K562 (cell line): ENCODE measurements around the gene CRYM. TPM values are rescaled to one million over a fixed set of nuclear protein-coding genes. Genes with fewer than 3 reads are reported as not detected.

ENCODE experiments used
- CBX2 ChIP-seq: fragments of 200-600 bp; sonication (generic); IDR thresholded peaks from one replicate; pipeline ENCODE4 v1.6.1; 2012; ENCODE audit warnings: mild to moderate bottlenecking, low read length, inconsistent platforms; ENCODE audit not compliant: insufficient read depth, poor library complexity, severe bottlenecking
- CBX8 ChIP-seq: fragments of 200-600 bp; sonication (generic); IDR thresholded peaks from 2 replicates; pipeline ENCODE4 v1.6.1; 2012; ENCODE audit warnings: borderline replicate concordance, mixed run types, low read depth, mild to moderate bottlenecking, moderate library complexity, mixed read lengths, low read length, control low read depth, inconsistent platforms; ENCODE audit not compliant: poor library complexity, severe bottlenecking; ENCODE audit errors: extremely low read depth
- CC2D1A ChIP-seq: fragments of 450-650 bp; IDR thresholded peaks from 2 replicates; pipeline ENCODE4 v1.6.1; 2017; ENCODE audit warnings: mild to moderate bottlenecking
- CXXC5 ChIP-seq: fragments of 250-450 bp; sonication (Bioruptor Pico); IDR thresholded peaks from 2 replicates; pipeline ENCODE4 v1.8.0; 2022; ENCODE audit warnings: inconsistent platforms, mild to moderate bottlenecking, moderate library complexity
- ELF4 ChIP-seq: fragments of 450-650 bp; formaldehyde crosslinking; IDR thresholded peaks from 2 replicates; pipeline ENCODE4 v1.4.0; 2022; ENCODE audit warnings: missing genetic modification characterization
- ERF ChIP-seq: fragments of 450-650 bp; formaldehyde crosslinking; IDR thresholded peaks from 2 replicates; pipeline ENCODE4 v1.4.0; 2020; ENCODE audit warnings: mild to moderate bottlenecking, mixed read lengths
- NR2C2 ChIP-seq, 2 experiments: fragments of 200-800 bp in 1 of 2; sonication (Bioruptor generic) in 1 of 2; sonication (generic) in 1 of 2; formaldehyde crosslinking in 1 of 2; IDR thresholded peaks; 2 replicates each; pipeline versions ENCODE4 v1.6.1 to v1.8.0; 2016 to 2022; ENCODE audit warnings: mild to moderate bottlenecking in 1 of 2, missing compliant biosample characterization in 1 of 2, missing genetic modification characterization in 1 of 2, missing genetic modification reagents in 1 of 2
- STAG1 ChIP-seq: sonication (generic); formaldehyde crosslinking; IDR thresholded peaks from 2 replicates; pipeline ENCODE4 v1.5.0; 2020; ENCODE audit warnings: missing genetic modification reagents, borderline replicate concordance
- TEAD4 ChIP-seq, 2 experiments: sonication (generic) in 1 of 2; formaldehyde crosslinking in 1 of 2; IDR thresholded peaks; 2 replicates each; pipeline versions ENCODE4 v1.6.1 to v1.8.0; 2012 to 2022; ENCODE audit warnings: borderline replicate concordance in 1 of 2, inconsistent platforms in 1 of 2, low read length in 1 of 2, mild to moderate bottlenecking in 1 of 2, missing genetic modification reagents in 1 of 2
- ZC3H11A ChIP-seq: IDR thresholded peaks from 2 replicates; pipeline ENCODE4 v1.6.1; 2012; ENCODE audit warnings: low read depth, low read length, improper control_type of control experiment
- ZKSCAN1 ChIP-seq: fragments of 150-350 bp; IDR thresholded peaks from 2 replicates; pipeline ENCODE4 v1.6.1; 2016; ENCODE audit warnings: low read depth, low read length
- ZNF318 ChIP-seq, 2 experiments: fragments of 450-650 bp; IDR thresholded peaks; 2 replicates each; pipeline ENCODE4 v1.6.1; 2016; ENCODE audit warnings: mild to moderate bottlenecking in 2 of 2, borderline replicate concordance in 1 of 2, low read depth in 1 of 2, moderate library complexity in 1 of 2
- ZNF785 ChIP-seq: fragments of 250-450 bp; sonication (Bioruptor Pico); IDR thresholded peaks from 2 replicates; pipeline ENCODE4 v1.4.0; 2020; ENCODE audit warnings: mild to moderate bottlenecking
- polyA plus RNA-seq, 8 experiments: library from polyadenylated mRNA; depleted of rRNA in 4 of 8; stranded (reverse) in 5 of 8; unstranded in 3 of 8; fragments of >200 nt; fragmentation: Nextera tagmentation in 2 of 8; fragmentation: Illumina TruSeq in 1 of 8; extraction: Ambion mirVana in 2 of 8; extraction: Trizol in 1 of 8; gene quantifications; 2 replicates each; pipeline versions ENCODE4 v1.2.1 to v1.2.3, GENCODE V29; 2011 to 2014; ENCODE audit warnings: inconsistent platforms in 1 of 8, missing spikeins in 1 of 8
- total RNA-seq, 7 experiments: library from RNA; depleted of rRNA in 6 of 7; stranded (reverse); fragments of >200 nt in 6 of 7; fragmentation: Illumina TruSeq in 2 of 7; extraction: Trizol in 2 of 7; gene quantifications; 2 replicates each; pipeline versions ENCODE4 v1.2.1 to v1.2.3, GENCODE V29; 2011 to 2021; ENCODE audit warnings: low replicate concordance in 1 of 7
- TF ChIP-seq, protein P1 (sequence below), 2 experiments: fragments of 200-800 bp in 1 of 2; sonication (Bioruptor generic) in 1 of 2; sonication (generic) in 1 of 2; formaldehyde crosslinking in 1 of 2; IDR thresholded peaks in 1 of 2; conservative IDR thresholded peaks in 1 of 2; 2 replicates each; pipeline versions ENCODE4 v1.5.0 to v1.6.1; 2016 to 2020; ENCODE audit warnings: missing compliant biosample characterization in 1 of 2, missing genetic modification characterization in 1 of 2, missing genetic modification reagents in 1 of 2

CRYM gene
- total and polyA plus RNA-seq, 9 of the 15 experiments (the other 6 are each of a cell fraction or from before 2014, with no cell fraction given): 0.08 to 0.98 (median 0.47) TPM

- TF ChIP-seq ZNF785 (CRISPR knock-in tag) (no peak), CC2D1A (peak; percentile 94), CBX2 (no peak), CBX8 (no peak), ERF (CRISPR knock-in tag) (no peak), TEAD4 (IDR thresholded peaks at IDR 0.05; ENCODE audit: low read length) (peak; percentile 45), TEAD4 (CRISPR knock-in tag; IDR thresholded peaks at IDR 0.05; ENCODE audit: borderline replicate concordance) (no peak), NR2C2 (CRISPR knock-in tag; IDR thresholded peaks at IDR 0.05) (no peak), NR2C2 (tag; IDR thresholded peaks at IDR 0.05) (no peak), STAG1 (peak; percentile 82; the same call in 1 of the 2 replicates), ELF4 (peak; percentile 53; the same call in 1 of the 2 replicates), ZKSCAN1 (0 out of 2 replicates have a peak, but pooled peaks have one; percentile 27), CXXC5 (CRISPR knock-in tag) (peak; percentile 30; the same call in 1 of the 2 replicates), ZC3H11A (no peak), ZNF318 (IDR thresholded peaks at IDR 0.05; ENCODE audit: borderline replicate concordance in 1 of 2, low read depth in 1 of 2) (peak in 1 of 2 experiments; percentile 95; a peak in 2 of 4 replicates)
- TF ChIP-seq, protein P1, sequence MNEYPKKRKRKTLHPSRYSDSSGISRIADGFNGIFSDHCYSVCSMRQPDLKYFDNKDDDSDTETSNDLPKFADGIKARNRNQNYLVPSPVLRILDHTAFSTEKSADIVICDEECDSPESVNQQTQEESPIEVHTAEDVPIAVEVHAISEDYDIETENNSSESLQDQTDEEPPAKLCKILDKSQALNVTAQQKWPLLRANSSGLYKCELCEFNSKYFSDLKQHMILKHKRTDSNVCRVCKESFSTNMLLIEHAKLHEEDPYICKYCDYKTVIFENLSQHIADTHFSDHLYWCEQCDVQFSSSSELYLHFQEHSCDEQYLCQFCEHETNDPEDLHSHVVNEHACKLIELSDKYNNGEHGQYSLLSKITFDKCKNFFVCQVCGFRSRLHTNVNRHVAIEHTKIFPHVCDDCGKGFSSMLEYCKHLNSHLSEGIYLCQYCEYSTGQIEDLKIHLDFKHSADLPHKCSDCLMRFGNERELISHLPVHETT (CRISPR knock-in tag; conservative IDR thresholded peaks at IDR 0.05 in 1 of 2, IDR thresholded peaks at IDR 0.05 in 1 of 2): peak in 1 of 2 experiments; percentile 44; a peak in 1 of 4 replicates
Observed at GRCh38 chr16:21300309-21301167, 22.4 kb upstream of the CRYM start (continued).
